ENCODE results near the gene RHOF. TPM values are rescaled to one million over a fixed set of nuclear protein-coding genes. Genes with fewer than 3 reads are reported as not detected.

Gene RHOF
- total and polyA plus RNA-seq, 2 donors, result 12.9 to 33.3 TPM

DNA sequence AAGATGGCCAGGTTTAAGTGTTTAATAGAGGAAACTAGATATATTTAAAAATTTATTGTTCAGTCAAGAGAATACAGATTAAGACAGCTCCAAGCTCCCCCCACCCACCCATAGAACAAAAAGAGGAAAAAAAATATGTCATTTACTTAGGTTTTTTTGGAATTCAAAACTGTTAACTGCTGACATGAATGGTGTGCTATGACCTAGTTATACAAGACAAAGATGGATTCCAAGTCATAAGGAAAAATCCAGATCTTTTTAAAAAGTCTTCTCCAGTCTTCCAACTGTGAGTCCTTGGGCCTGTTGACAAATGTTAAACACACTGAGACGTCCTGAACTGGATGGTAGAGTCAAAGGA lies 9.0 kb upstream of the RHOF start:
- peaks cover 0 to 2% of the 10 kb centered on the region in 2 donors for H3K9me3 ChIP-seq (ENCODE audit: control insufficient read depth in 2 of 2, insufficient read depth in 1 of 2, low read length in 1 of 2)
- H3K4me3 ChIP-seq (ENCODE audit: low read length in 2 of 2), result peak overlapping the region; percentile 92 to 100
- H3K4me1 ChIP-seq (ENCODE audit: control insufficient read depth in 2 of 2, insufficient read depth in 2 of 2, low read length in 2 of 2), result peaks cover 27 to 39% of the 10 kb centered on the region in 2 donors
- H3K36me3 ChIP-seq (ENCODE audit: control insufficient read depth in 2 of 2, insufficient read depth in 2 of 2, low read length in 1 of 2), result peaks cover 17 to 38% of the 10 kb centered on the region in 2 donors
- WGBS, result 0% methylated on average over 1 of the region's 1 CpG
- H3K27me3 ChIP-seq (ENCODE audit: control insufficient read depth in 2 of 2, insufficient read depth in 1 of 2, low read length in 1 of 2), result no peaks in the 10 kb centered on the region
- DNase-seq (ENCODE audit: low read depth in 6 of 9, low spot score in 9 of 9), result no peak
- peak overlapping the region; percentile 98 to 100 for H3K27ac ChIP-seq (ENCODE audit: low read depth in 1 of 2, low read length in 1 of 2)

- peak overlapping the region; percentile 92 to 100 for H3K4me3 ChIP-seq (ENCODE audit: low read length in 2 of 2)
- under 1% methylated on average over 18 of the region's 18 CpGs for WGBS
- peak overlapping the region; percentile 98 to 100 for H3K27ac ChIP-seq (ENCODE audit: low read depth in 1 of 2, low read length in 1 of 2)
- no peaks in the 10 kb centered on the region for H3K27me3 ChIP-seq (ENCODE audit: control insufficient read depth in 2 of 2, insufficient read depth in 1 of 2, low read length in 1 of 2)
- peaks cover 0 to 2% of the 10 kb centered on the region in 2 donors for H3K9me3 ChIP-seq (ENCODE audit: control insufficient read depth in 2 of 2, insufficient read depth in 1 of 2, low read length in 1 of 2)
- peak in 3 of 9 donors; percentile 68 to 87 (median 74) for DNase-seq (ENCODE audit: low read depth in 6 of 9, low spot score in 9 of 9)
- H3K4me1 ChIP-seq (ENCODE audit: control insufficient read depth in 2 of 2, insufficient read depth in 2 of 2, low read length in 2 of 2), result peaks cover 21 to 39% of the 10 kb centered on the region in 2 donors
- peaks cover 18 to 37% of the 10 kb centered on the region in 2 donors for H3K36me3 ChIP-seq (ENCODE audit: control insufficient read depth in 2 of 2, insufficient read depth in 2 of 2, low read length in 1 of 2)
Observed at GRCh38 chr12:121801595-121802484, 8.4 kb upstream of the RHOF start.

- Histone ChIP-seq H3K27me3 (ENCODE audit: control insufficient read depth in 2 of 2, insufficient read depth in 1 of 2, low read length in 1 of 2) (no peaks in the 10 kb centered on the region), H3K4me1 (ENCODE audit: control insufficient read depth in 2 of 2, insufficient read depth in 2 of 2, low read length in 2 of 2) (peaks cover 21 to 38% of the 10 kb centered on the region in 2 donors), H3K36me3 (ENCODE audit: control insufficient read depth in 2 of 2, insufficient read depth in 2 of 2, low read length in 1 of 2) (peaks cover 23 to 36% of the 10 kb centered on the region in 2 donors), H3K27ac (ENCODE audit: low read depth in 1 of 2, low read length in 1 of 2) (peak overlapping the region; percentile 98 to 100), H3K4me3 (ENCODE audit: low read length in 2 of 2) (peak overlapping the region; percentile 92 to 100), H3K9me3 (ENCODE audit: control insufficient read depth in 2 of 2, insufficient read depth in 1 of 2, low read length in 1 of 2) (peaks cover 0 to 2% of the 10 kb centered on the region in 2 donors)
- DNase-seq (ENCODE audit: low read depth in 6 of 9, low spot score in 9 of 9), result peak in 2 of 9 donors; percentile 65 to 79
- under 1% methylated on average over 86 of the region's 86 CpGs for WGBS
Observed at GRCh38 chr12:121800694-121801594, 7.5 kb upstream of the RHOF start.

GRCh38 chr12:121799842-121800693 lies 6.6 kb upstream of the RHOF start:
- Histone ChIP-seq H3K36me3 (ENCODE audit: control insufficient read depth in 2 of 2, insufficient read depth in 2 of 2, low read length in 1 of 2) (peaks cover 29 to 41% of the 10 kb centered on the region in 2 donors), H3K4me1 (ENCODE audit: control insufficient read depth in 2 of 2, insufficient read depth in 2 of 2, low read length in 2 of 2) (peaks cover 22 to 43% of the 10 kb centered on the region in 2 donors), H3K9me3 (ENCODE audit: control insufficient read depth in 2 of 2, insufficient read depth in 1 of 2, low read length in 1 of 2) (peaks cover 0 to 2% of the 10 kb centered on the region in 2 donors), H3K27ac (ENCODE audit: low read depth in 1 of 2, low read length in 1 of 2) (peak overlapping the region; percentile 95 to 100), H3K4me3 (ENCODE audit: low read length in 2 of 2) (peak overlapping the region; percentile 87 to 100), H3K27me3 (ENCODE audit: control insufficient read depth in 2 of 2, insufficient read depth in 1 of 2, low read length in 1 of 2) (no peaks in the 10 kb centered on the region)
- DNase-seq (ENCODE audit: low read depth in 6 of 9, low spot score in 9 of 9), result peak in 1 of 9 donors; percentile 77
- under 1% methylated on average over 84 of the region's 84 CpGs for WGBS

GRCh38 chr12:121799156-121799841 lies 5.8 kb upstream of the RHOF start:
- Histone ChIP-seq H3K4me1 (ENCODE audit: control insufficient read depth in 2 of 2, insufficient read depth in 2 of 2, low read length in 2 of 2) (peaks cover 29 to 51% of the 10 kb centered on the region in 2 donors), H3K9me3 (ENCODE audit: control insufficient read depth in 2 of 2, insufficient read depth in 1 of 2, low read length in 1 of 2) (peaks cover 0 to 2% of the 10 kb centered on the region in 2 donors), H3K4me3 (ENCODE audit: low read length in 2 of 2) (peak overlapping the region; percentile 87 to 100), H3K36me3 (ENCODE audit: control insufficient read depth in 2 of 2, insufficient read depth in 2 of 2, low read length in 1 of 2) (peaks cover 30 to 45% of the 10 kb centered on the region in 2 donors), H3K27me3 (ENCODE audit: control insufficient read depth in 2 of 2, insufficient read depth in 1 of 2, low read length in 1 of 2) (no peaks in the 10 kb centered on the region), H3K27ac (ENCODE audit: low read depth in 1 of 2, low read length in 1 of 2) (peak overlapping the region; percentile 95 to 100)
- DNase-seq (ENCODE audit: low read depth in 6 of 9, low spot score in 9 of 9), result peak in 1 of 9 donors; percentile 73
- WGBS, result 22% methylated on average over 30 of the region's 30 CpGs

- H3K9me3 ChIP-seq (ENCODE audit: control insufficient read depth in 2 of 2, insufficient read depth in 1 of 2, low read length in 1 of 2), result peaks cover 0 to 6% of the 10 kb centered on the region in 2 donors
- peak overlapping the region; percentile 87 to 100 for H3K4me3 ChIP-seq (ENCODE audit: low read length in 2 of 2)
- WGBS, result 88% methylated on average over 10 of the region's 10 CpGs
Observed at GRCh38 chr12:121798787-121799155, 5.3 kb upstream of the RHOF start.

GRCh38 chr12:121797937-121798786 lies 4.7 kb upstream of the RHOF start:
- Histone ChIP-seq H3K4me3 (ENCODE audit: low read length in 2 of 2) (peak overlapping the region; percentile 87 to 100), H3K36me3 (ENCODE audit: control insufficient read depth in 2 of 2, insufficient read depth in 2 of 2, low read length in 1 of 2) (peaks cover 30 to 45% of the 10 kb centered on the region in 2 donors), H3K27me3 (ENCODE audit: control insufficient read depth in 2 of 2, insufficient read depth in 1 of 2, low read length in 1 of 2) (no peaks in the 10 kb centered on the region), H3K9me3 (ENCODE audit: control insufficient read depth in 2 of 2, insufficient read depth in 1 of 2, low read length in 1 of 2) (peaks cover 0 to 8% of the 10 kb centered on the region in 2 donors), H3K4me1 (ENCODE audit: control insufficient read depth in 2 of 2, insufficient read depth in 2 of 2, low read length in 2 of 2) (peaks cover 29 to 61% of the 10 kb centered on the region in 2 donors), H3K27ac (ENCODE audit: low read depth in 1 of 2, low read length in 1 of 2) (peak overlapping the region; percentile 11 to 95)
- WGBS, result 39% methylated on average over 19 of the region's 19 CpGs
- DNase-seq (ENCODE audit: low read depth in 6 of 9, low spot score in 9 of 9), result peak in 1 of 9 donors; percentile 49

More at GRCh38 chr12:121798787-121799155, 5.3 kb upstream of the RHOF start:
- DNase-seq (ENCODE audit: low read depth in 6 of 9, low spot score in 9 of 9), result no peak
- H3K27ac ChIP-seq (ENCODE audit: low read depth in 1 of 2, low read length in 1 of 2), result peak overlapping the region; percentile 85 to 95
- peaks cover 30 to 45% of the 10 kb centered on the region in 2 donors for H3K36me3 ChIP-seq (ENCODE audit: control insufficient read depth in 2 of 2, insufficient read depth in 2 of 2, low read length in 1 of 2)
- no peaks in the 10 kb centered on the region for H3K27me3 ChIP-seq (ENCODE audit: control insufficient read depth in 2 of 2, insufficient read depth in 1 of 2, low read length in 1 of 2)
- peaks cover 29 to 56% of the 10 kb centered on the region in 2 donors for H3K4me1 ChIP-seq (ENCODE audit: control insufficient read depth in 2 of 2, insufficient read depth in 2 of 2, low read length in 2 of 2)

Measured in thymus (tissue), 11 donors.